Measurements from ENCODE around the gene DYDC1. TPM values are rescaled to one million over a fixed set of nuclear protein-coding genes. Genes with fewer than 3 reads are reported as not detected.

The DYDC1 gene
- total RNA-seq, 1 donor from 2014 or later, result not detected

DNA sequence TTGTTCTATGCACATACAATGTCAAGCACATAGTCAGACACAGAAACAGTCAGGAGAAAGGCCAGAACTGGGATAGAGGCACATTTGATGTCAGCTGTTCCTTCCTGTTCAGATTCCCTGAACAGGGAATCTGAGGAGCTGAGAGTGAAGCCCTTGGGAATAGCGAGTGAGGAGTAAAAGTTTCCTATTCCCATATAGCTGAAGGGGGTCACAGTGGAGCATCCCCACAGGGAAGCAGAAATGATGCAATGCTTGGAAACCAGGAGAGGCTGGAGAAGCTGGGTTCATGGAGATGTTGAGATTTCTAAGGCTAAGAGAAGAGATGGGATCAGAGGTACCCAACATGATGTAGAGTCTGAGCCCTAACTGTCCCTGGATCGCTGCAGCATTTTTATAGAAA lies 40.5 kb upstream of the DYDC1 start:
- H3K27ac Mint-ChIP-seq (ENCODE audit: unreplicated experiment), result no peak overlapping the region
- no peaks in the 10 kb centered on the region for H3K9me3 Mint-ChIP-seq
- TF ChIP-seq CTCF (conservative IDR thresholded peaks at IDR 0.05), result no peak
- no peaks in the 10 kb centered on the region for H3K4me1 Mint-ChIP-seq
- DNase-seq (ENCODE audit: low read depth, low spot score), result no peak
- H3K4me3 Mint-ChIP-seq, result no peak overlapping the region
- H3K36me3 Mint-ChIP-seq (ENCODE audit: low read depth), result no peaks in the 10 kb centered on the region
- H3K27me3 Mint-ChIP-seq (ENCODE audit: low read depth), result no peaks in the 10 kb centered on the region

DNA sequence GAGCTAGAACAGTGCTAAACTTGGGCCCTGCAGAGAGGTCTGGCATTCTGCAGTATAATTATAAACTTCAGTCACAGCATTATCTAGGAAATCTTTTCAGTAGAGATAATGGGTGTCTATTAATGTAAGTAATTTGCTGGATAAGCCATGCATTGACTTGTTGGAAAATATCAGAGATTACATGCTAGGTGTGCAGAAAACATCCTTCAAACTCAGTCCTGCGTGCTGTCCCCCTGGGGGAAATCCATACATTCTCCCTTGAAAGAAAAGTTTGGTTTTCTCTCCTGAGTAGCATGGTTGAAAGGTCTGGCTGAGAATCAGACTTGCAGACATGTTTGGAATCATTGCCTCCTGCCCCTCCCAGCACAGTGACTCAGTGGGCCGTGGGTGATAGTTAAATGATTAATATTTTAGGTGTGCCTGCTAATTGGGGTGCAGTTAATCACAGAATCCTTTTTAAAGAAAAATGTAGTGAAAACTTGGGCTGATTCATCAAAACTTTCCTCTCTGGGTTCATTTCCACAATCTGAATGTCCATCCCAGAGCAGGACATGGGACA lies 37.9 kb upstream of the DYDC1 start:
- H3K27me3 Mint-ChIP-seq (ENCODE audit: low read depth), result no peaks in the 10 kb centered on the region
- no peak overlapping the region for H3K4me3 Mint-ChIP-seq
- no peak for TF ChIP-seq CTCF (conservative IDR thresholded peaks at IDR 0.05)
- H3K9me3 Mint-ChIP-seq, result no peaks in the 10 kb centered on the region
- no peaks in the 10 kb centered on the region for H3K36me3 Mint-ChIP-seq (ENCODE audit: low read depth)
- H3K27ac Mint-ChIP-seq (ENCODE audit: unreplicated experiment), result no peak overlapping the region
- no peak for DNase-seq (ENCODE audit: low read depth, low spot score)
- no peaks in the 10 kb centered on the region for H3K4me1 Mint-ChIP-seq

DNA sequence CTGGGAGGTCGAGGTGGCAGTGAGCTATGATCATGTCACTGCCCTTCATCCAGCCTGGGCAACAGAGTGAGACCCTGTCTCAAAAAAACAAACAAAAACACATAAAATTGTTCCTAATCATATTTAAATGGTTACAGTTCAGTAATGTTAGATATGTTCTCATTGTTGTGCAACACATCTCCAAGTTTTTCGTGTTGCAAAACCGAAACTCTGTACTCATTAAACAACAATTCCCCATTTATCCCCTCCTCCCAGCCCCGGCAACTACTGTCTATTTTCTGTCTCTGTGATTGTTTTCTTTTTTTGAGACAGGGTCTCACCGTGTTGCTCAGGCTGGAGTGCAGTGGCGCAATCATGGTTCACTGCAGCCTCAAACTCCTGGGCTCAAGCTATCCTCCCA lies 35.7 kb upstream of the DYDC1 start:
- no peak for TF ChIP-seq CTCF (conservative IDR thresholded peaks at IDR 0.05)
- no peaks in the 10 kb centered on the region for H3K36me3 Mint-ChIP-seq (ENCODE audit: low read depth)
- no peaks in the 10 kb centered on the region for H3K27me3 Mint-ChIP-seq (ENCODE audit: low read depth)
- no peak overlapping the region for H3K27ac Mint-ChIP-seq (ENCODE audit: unreplicated experiment)
- no peaks in the 10 kb centered on the region for H3K4me1 Mint-ChIP-seq
- DNase-seq (ENCODE audit: low read depth, low spot score), result no peak
- no peaks in the 10 kb centered on the region for H3K9me3 Mint-ChIP-seq
- no peak overlapping the region for H3K4me3 Mint-ChIP-seq

GRCh38 chr10:80390740-80391139 lies 34.2 kb upstream of the DYDC1 start:
- Mint-ChIP-seq H3K4me3 (no peak overlapping the region), H3K27me3 (ENCODE audit: low read depth) (no peaks in the 10 kb centered on the region), H3K27ac (ENCODE audit: unreplicated experiment) (no peak overlapping the region), H3K36me3 (ENCODE audit: low read depth) (no peaks in the 10 kb centered on the region), H3K4me1 (no peaks in the 10 kb centered on the region), H3K9me3 (no peaks in the 10 kb centered on the region)
- DNase-seq (ENCODE audit: low read depth, low spot score), result no peak
- TF ChIP-seq CTCF (conservative IDR thresholded peaks at IDR 0.05), result no peak

- peak; percentile 24 for DNase-seq (ENCODE audit: low read depth, low spot score)
- Mint-ChIP-seq H3K9me3 (no peaks in the 10 kb centered on the region), H3K4me3 (no peak overlapping the region), H3K27me3 (ENCODE audit: low read depth) (no peaks in the 10 kb centered on the region), H3K27ac (ENCODE audit: unreplicated experiment) (no peak overlapping the region), H3K4me1 (no peaks in the 10 kb centered on the region), H3K36me3 (ENCODE audit: low read depth) (no peaks in the 10 kb centered on the region)
- TF ChIP-seq CTCF (conservative IDR thresholded peaks at IDR 0.05), result peak; percentile 75
Measured at GRCh38 chr10:80382989-80383388, 26.4 kb upstream of the DYDC1 start.

DNA sequence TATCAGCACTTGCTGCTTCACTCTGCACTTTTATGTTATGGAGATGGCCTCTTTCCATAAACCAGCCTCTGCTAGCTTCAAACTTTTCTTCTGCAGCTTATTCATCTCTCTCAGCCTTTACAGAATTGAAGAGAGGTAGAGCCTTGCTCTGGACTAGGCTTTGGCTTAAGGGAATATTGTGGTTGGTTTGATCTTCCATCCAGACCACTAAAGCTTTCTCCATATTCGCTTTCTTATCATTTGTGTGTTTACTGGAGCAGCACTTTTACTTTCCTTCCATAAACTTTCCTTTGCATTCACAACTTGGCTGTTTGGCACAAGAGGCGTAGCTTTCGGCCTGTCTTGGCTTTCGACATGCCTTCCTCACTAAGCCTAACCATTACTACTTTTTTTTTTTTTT lies 23.6 kb upstream of the DYDC1 start:
- no peak overlapping the region for H3K27ac Mint-ChIP-seq (ENCODE audit: unreplicated experiment)
- no peaks in the 10 kb centered on the region for H3K9me3 Mint-ChIP-seq

More for the DNA sequence above, 23.6 kb upstream of the DYDC1 start:
- TF ChIP-seq CTCF (conservative IDR thresholded peaks at IDR 0.05), result no peak
- H3K4me3 Mint-ChIP-seq, result no peak overlapping the region
- no peak for DNase-seq (ENCODE audit: low read depth, low spot score)
- H3K36me3 Mint-ChIP-seq (ENCODE audit: low read depth), result no peaks in the 10 kb centered on the region
- peaks cover 4% of the 10 kb centered on the region for H3K27me3 Mint-ChIP-seq (ENCODE audit: low read depth)
- H3K4me1 Mint-ChIP-seq, result no peaks in the 10 kb centered on the region

Data from neural crest cell (in vitro differentiated cells).